Measurements from ENCODE around the gene CRY1.

DNA sequence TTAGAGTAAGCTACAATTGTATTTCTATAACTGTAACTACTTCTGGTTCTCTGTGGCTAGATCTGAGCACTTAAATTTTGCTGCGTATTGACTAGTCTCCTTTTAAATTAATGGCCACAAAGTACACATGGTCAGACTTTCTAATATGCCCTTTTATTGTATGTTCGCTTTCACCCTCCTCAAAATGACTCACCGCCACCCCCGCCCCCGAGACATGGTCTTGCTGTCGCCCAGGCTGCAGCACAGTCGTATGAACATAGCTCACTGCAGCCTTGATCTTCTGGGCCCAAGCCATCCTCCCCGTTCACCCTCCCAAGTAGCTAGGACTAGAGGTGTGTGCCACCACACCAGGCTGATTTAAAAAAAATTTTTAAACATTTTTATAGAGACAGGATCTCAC is 118.3 kb downstream of the CRY1 start:
- TF ChIP-seq, protein P1, sequence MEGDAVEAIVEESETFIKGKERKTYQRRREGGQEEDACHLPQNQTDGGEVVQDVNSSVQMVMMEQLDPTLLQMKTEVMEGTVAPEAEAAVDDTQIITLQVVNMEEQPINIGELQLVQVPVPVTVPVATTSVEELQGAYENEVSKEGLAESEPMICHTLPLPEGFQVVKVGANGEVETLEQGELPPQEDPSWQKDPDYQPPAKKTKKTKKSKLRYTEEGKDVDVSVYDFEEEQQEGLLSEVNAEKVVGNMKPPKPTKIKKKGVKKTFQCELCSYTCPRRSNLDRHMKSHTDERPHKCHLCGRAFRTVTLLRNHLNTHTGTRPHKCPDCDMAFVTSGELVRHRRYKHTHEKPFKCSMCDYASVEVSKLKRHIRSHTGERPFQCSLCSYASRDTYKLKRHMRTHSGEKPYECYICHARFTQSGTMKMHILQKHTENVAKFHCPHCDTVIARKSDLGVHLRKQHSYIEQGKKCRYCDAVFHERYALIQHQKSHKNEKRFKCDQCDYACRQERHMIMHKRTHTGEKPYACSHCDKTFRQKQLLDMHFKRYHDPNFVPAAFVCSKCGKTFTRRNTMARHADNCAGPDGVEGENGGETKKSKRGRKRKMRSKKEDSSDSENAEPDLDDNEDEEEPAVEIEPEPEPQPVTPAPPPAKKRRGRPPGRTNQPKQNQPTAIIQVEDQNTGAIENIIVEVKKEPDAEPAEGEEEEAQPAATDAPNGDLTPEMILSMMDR (IDR thresholded peaks at IDR 0.05; ENCODE audit: insufficient read depth, low read length, poor library complexity, severe bottlenecking): no peak
- TF ChIP-seq EZH2phosphoT487 (conservative IDR thresholded peaks at IDR 0.05; ENCODE audit: low read length): no peak

Data from SU-DHL-6 (cell line).